PC-3 (cell line): ENCODE results near the gene RTN1. TPM values are rescaled to one million over a fixed set of nuclear protein-coding genes. Genes with fewer than 3 reads are reported as not detected.

Experiments
- ATAC-seq: fragments of 200-7000 bp; cut with Tn5 transposase; 2 replicates; pipeline ENCODE4 v1.9.1; 2020; ENCODE audit warnings: mild to moderate bottlenecking, moderate library complexity
- BruUV-seq: library from RNA; stranded (reverse); fragments of 400-500 nt; replicated peaks from 2 replicates; lab custom pipeline; 2021; lab: Mats Ljungman, UMichigan
- CTCF ChIA-PET: fragments of 300-600 bp; sonication (Branson Sonifier 250); formaldehyde crosslinking; loops from one replicate; lab custom pipeline; 2022; ENCODE audit warnings: antibody characterized with exemption; lab: Charles Lee
- POLR2A ChIA-PET: fragments of 300-600 bp; sonication (Branson Sonifier 250); formaldehyde crosslinking; loops from one replicate; lab custom pipeline; 2022; ENCODE audit warnings: antibody characterized with exemption; ENCODE audit not compliant: unreplicated experiment; lab: Charles Lee
- DNase-seq: peaks from one replicate; pipeline ENCODE4 v3.0.0-alpha.2; 2015
- H2AFZ ChIP-seq: fragments of 300-600 bp; sonication (generic); 2 replicates; pipeline ENCODE4 v1.6.0; 2016; ENCODE audit warnings: antibody characterized with exemption, low read length
- H3F3A ChIP-seq: fragments of 300-600 bp; sonication (generic); one replicate; pipeline ENCODE4 v1.6.0; 2017; ENCODE audit warnings: antibody characterized with exemption, low read length, control low read depth, mild to moderate bottlenecking; ENCODE audit not compliant: unreplicated experiment
- H3K27ac ChIP-seq: fragments of 300-600 bp; sonication (generic); 2 replicates; pipeline ENCODE4 v1.5.1; 2016; ENCODE audit warnings: mild to moderate bottlenecking, low read length
- H3K27me3 ChIP-seq: fragments of 300-600 bp; sonication (generic); 2 replicates; pipeline ENCODE4 v1.6.1; 2016; ENCODE audit warnings: low read length, mixed read lengths
- H3K36me3 ChIP-seq: fragments of 300-600 bp; sonication (generic); 2 replicates; pipeline ENCODE4 v1.6.1; 2016; ENCODE audit warnings: low read depth, mixed run types, low read length, mixed read lengths
- H3K4me1 ChIP-seq: fragments of 300-600 bp; sonication (generic); 2 replicates; pipeline ENCODE4 v1.5.1; 2016; ENCODE audit warnings: low read length; ENCODE audit not compliant: insufficient read depth
- H3K4me2 ChIP-seq: fragments of 300-600 bp; sonication (generic); 2 replicates; pipeline ENCODE4 v1.6.0; 2016; ENCODE audit warnings: low read length
- H3K4me3 ChIP-seq: fragments of 300-600 bp; sonication (generic); 2 replicates; pipeline ENCODE4 v1.5.1; 2016; ENCODE audit warnings: mild to moderate bottlenecking, low read length, mixed read lengths
- H3K79me2 ChIP-seq: fragments of 300-600 bp; sonication (generic); 2 replicates; pipeline ENCODE4 v1.6.1; 2017; ENCODE audit warnings: low read length, mixed read lengths
- H3K9ac ChIP-seq: fragments of 300-600 bp; sonication (generic); 2 replicates; pipeline ENCODE4 v1.6.0; 2016; ENCODE audit warnings: mild to moderate bottlenecking, low read length
- H3K9me2 ChIP-seq: fragments of 300-600 bp; sonication (generic); replicated peaks from 2 replicates; pipeline ENCODE4 v1.6.1; 2016; ENCODE audit warnings: mixed run types, low read length, mixed read lengths
- H3K9me3 ChIP-seq: fragments of 300-600 bp; sonication (generic); 2 replicates; pipeline ENCODE4 v1.6.1; 2016; ENCODE audit warnings: low read length, mixed read lengths
- H4K20me1 ChIP-seq: fragments of 300-600 bp; sonication (generic); 2 replicates; pipeline ENCODE4 v1.6.1; 2016; ENCODE audit warnings: low read length, mixed read lengths
- EZH2 ChIP-seq: fragments of 300-600 bp; sonication (generic); IDR thresholded peaks from one replicate; pipeline ENCODE4 v1.6.1; 2017; ENCODE audit warnings: antibody characterized with exemption, mild to moderate bottlenecking, low read length; ENCODE audit not compliant: unreplicated experiment
- EZH2phosphoT487 ChIP-seq: fragments of 300-600 bp; sonication (generic); IDR thresholded peaks from 2 replicates; pipeline ENCODE4 v1.6.1; 2018; ENCODE audit warnings: mild to moderate bottlenecking, antibody characterized with exemption, low read length, borderline replicate concordance
- intact Hi-C: fragments of 100-400 bp; cut with micrococcal nuclease; formaldehyde crosslinking; loops from 2 replicates; pipeline ENCODE4 v1.9.0; 2023
- total RNA-seq: library from RNA; depleted of rRNA; stranded (reverse); fragments of >200 nt; gene quantifications from 2 replicates; pipeline ENCODE4 v1.2.3, GENCODE V29; 2014
- TF ChIP-seq, protein P1 (sequence below): fragments of 300-600 bp; sonication (generic); conservative IDR thresholded peaks from 2 replicates; pipeline ENCODE4 v1.5.1; 2017; ENCODE audit warnings: antibody characterized with exemption, low read depth, mild to moderate bottlenecking, low read length

Gene RTN1
- total RNA-seq, 1 experiment from 2014 or later, result not detected

DNA sequence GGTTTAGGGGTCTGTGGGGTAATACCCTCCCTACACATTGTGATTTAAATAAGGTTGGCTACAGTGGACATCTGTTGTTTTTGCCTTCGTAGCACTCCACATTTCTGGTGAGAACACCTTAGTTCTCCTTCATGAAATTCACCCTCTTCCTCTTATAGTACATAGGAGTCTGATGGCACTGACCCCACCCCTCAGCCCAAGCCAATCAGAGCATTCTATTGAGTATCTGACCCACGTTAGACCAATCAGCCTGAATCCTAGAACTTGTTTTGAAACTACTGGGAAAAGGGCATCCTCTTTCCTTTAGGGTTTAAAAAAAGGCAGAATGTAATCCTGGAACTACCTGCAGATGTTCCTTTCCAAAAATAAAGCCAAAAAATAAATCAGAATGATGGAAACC is 33.6 kb upstream of the RTN1 start:
- Histone ChIP-seq H3K27me3 (peaks cover 59% of the 10 kb centered on the region), H3K36me3 (no peaks in the 10 kb centered on the region), H3K9me3 (no peaks in the 10 kb centered on the region), H3F3A (no peaks in the 10 kb centered on the region), H3K9me2 (no peaks in the 10 kb centered on the region), H3K79me2 (no peaks in the 10 kb centered on the region), H4K20me1 (no peaks in the 10 kb centered on the region), H3K27ac (no peak overlapping the region), H3K4me2 (no peak overlapping the region), H3K9ac (no peak overlapping the region), H2AFZ (no peak overlapping the region), H3K4me1 (no peaks in the 10 kb centered on the region), H3K4me3 (no peak overlapping the region)
- DNase-seq (no peak), ATAC-seq (no peak)
- BruUV-seq, result no TSS peak
- CTCF ChIA-PET, result no interaction called here
- TF ChIP-seq EZH2, result no peak
- TF ChIP-seq, protein P1, sequence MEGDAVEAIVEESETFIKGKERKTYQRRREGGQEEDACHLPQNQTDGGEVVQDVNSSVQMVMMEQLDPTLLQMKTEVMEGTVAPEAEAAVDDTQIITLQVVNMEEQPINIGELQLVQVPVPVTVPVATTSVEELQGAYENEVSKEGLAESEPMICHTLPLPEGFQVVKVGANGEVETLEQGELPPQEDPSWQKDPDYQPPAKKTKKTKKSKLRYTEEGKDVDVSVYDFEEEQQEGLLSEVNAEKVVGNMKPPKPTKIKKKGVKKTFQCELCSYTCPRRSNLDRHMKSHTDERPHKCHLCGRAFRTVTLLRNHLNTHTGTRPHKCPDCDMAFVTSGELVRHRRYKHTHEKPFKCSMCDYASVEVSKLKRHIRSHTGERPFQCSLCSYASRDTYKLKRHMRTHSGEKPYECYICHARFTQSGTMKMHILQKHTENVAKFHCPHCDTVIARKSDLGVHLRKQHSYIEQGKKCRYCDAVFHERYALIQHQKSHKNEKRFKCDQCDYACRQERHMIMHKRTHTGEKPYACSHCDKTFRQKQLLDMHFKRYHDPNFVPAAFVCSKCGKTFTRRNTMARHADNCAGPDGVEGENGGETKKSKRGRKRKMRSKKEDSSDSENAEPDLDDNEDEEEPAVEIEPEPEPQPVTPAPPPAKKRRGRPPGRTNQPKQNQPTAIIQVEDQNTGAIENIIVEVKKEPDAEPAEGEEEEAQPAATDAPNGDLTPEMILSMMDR, result no peak
- TF ChIP-seq EZH2phosphoT487, result no peak
- intact Hi-C loops, result no loop called here
- POLR2A ChIA-PET, result no interaction called here

- ChIA-PET POLR2A (no interaction called here), CTCF (no interaction called here)
- H3K27ac ChIP-seq, result no peak overlapping the region
- H3K9me2 ChIP-seq, result no peaks in the 10 kb centered on the region
- no peak overlapping the region for H3K4me2 ChIP-seq
- TF ChIP-seq EZH2phosphoT487 (no peak), EZH2 (no peak)
- TF ChIP-seq, protein P1, result no peak
- no peaks in the 10 kb centered on the region for H3K79me2 ChIP-seq
- no peaks in the 10 kb centered on the region for H3K4me1 ChIP-seq
- no peak overlapping the region for H3K4me3 ChIP-seq
- BruUV-seq, result no TSS peak
- peaks cover 76% of the 10 kb centered on the region for H3K27me3 ChIP-seq
- no peak for DNase-seq
- ATAC-seq, result no peak
- H2AFZ ChIP-seq, result no peak overlapping the region
- H4K20me1 ChIP-seq, result no peaks in the 10 kb centered on the region
- no peak overlapping the region for H3K9ac ChIP-seq
- intact Hi-C loops, result no loop called here
- H3K9me3 ChIP-seq, result no peaks in the 10 kb centered on the region
- H3F3A ChIP-seq, result no peaks in the 10 kb centered on the region
- no peaks in the 10 kb centered on the region for H3K36me3 ChIP-seq
Measured at GRCh38 chr14:59900556-59900955, 30.0 kb upstream of the RTN1 start.

DNA sequence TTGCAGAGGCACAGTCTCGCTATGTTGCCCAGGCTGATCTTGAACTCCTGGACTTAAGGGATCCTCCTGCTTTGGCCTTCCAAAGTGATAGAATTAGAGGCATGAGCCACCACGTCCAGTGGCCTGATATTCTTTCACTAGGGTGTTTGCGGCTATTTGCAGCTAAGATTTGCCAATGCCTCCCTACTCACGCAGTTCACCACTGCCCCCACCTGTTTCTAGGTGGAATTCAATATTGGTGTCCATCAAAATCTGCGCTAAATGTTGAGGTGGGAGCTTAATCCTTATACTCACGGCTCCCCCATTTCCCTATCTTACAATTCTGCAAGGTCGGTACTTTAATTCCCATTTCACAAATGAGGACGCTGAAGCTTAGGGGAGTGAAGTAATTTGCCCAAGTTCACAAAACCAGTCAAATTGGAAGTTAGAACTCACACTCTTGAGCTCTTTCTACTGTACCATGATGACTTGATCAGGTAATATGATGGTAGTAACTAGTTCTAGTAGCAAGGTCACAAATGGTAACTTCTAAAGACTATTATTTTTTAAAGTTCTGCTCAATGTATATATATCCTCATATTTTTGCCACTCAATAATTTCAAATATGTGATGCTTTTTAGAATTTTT is 27.3 kb upstream of the RTN1 start:
- ATAC-seq, result peak; percentile 80
- CTCF ChIA-PET, result interaction anchor here (0.6 to 1.8 kb wide), 7 partner anchors 18 to 391 kb away, joined by 3 to 14 read pairs (median 4); no protein-coding TSS in a partner anchor
- TF ChIP-seq, protein P1, result peak; percentile 96
- TF ChIP-seq EZH2phosphoT487, result no peak

More for the DNA sequence above, 27.3 kb upstream of the RTN1 start:
- H3K4me2 ChIP-seq, result no peak overlapping the region
- BruUV-seq, result no TSS peak
- H3K4me1 ChIP-seq, result no peaks in the 10 kb centered on the region
- H3K27me3 ChIP-seq, result peaks cover 70% of the 10 kb centered on the region
- no peak overlapping the region for H3K9ac ChIP-seq
- no peaks in the 10 kb centered on the region for H3K36me3 ChIP-seq
- no peak overlapping the region for H2AFZ ChIP-seq
- POLR2A ChIA-PET, result no interaction called here
- no peaks in the 10 kb centered on the region for H3K9me3 ChIP-seq
- no peaks in the 10 kb centered on the region for H3F3A ChIP-seq
- DNase-seq, result peak; percentile 87
- 0 out of 2 replicates have a peak, but pooled peaks cover 4% of the 10 kb centered on the region for H3K9me2 ChIP-seq
- no peaks in the 10 kb centered on the region for H4K20me1 ChIP-seq
- H3K4me3 ChIP-seq, result no peak overlapping the region
- H3K79me2 ChIP-seq, result no peaks in the 10 kb centered on the region
- H3K27ac ChIP-seq, result no peak overlapping the region
- intact Hi-C loops, result loop anchor here (1.0 to 5.0 kb wide), 2 partner anchors 191 to 266 kb away; no protein-coding TSS in a partner anchor
